ENCODE measurements around the gene ZNF646.
"Not testable (repeated sequence)": the region's sequence is repeated elsewhere in the genome, so short reads cannot be mapped to it uniquely, and the experiment has no call there.

Gene ZNF646

DNA sequence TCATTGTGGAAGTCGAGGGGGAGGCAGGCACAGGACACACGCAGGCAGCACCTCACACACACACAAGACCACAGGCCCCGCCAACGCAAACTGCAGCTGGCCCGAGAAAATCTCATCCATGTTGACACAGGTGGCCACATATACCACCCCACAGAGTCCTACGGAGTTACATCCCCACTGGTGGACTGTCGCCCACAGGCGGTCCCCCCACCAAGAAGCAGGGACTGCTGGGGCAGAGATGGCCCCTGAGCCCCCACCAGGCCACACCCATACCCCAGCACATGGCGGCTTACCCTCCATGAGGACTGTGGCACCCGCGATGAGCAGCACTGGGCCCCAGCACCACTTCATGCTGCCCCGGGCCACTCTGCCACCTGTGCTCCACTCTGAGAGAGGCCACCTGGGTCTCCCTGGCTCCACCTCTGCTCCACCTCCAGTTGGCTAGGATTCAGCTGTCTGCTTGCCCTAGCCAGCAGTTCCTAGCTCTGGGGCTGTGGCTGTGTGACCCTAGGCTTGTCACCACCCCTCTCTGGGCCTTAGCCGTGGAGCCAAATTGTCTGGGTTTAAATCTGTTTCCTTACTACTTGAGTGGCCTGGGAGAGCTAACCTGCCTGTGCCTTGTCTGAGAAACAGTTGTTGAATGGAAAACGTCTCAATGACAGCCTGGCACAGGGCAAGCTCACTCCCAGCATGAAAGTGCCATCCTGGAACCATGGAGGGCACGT lies 14.4 kb downstream of the ZNF646 start, which contains the start of gene PRSS53:
Gene PRSS53 (minus strand): TSS at position 485 of the 725 bp plus-strand sequence. CDS start 134 bp downstream, at position 351.
- H3K36me3 Mint-ChIP-seq = no peaks in the 10 kb centered on the region
- peaks cover 5% of the 10 kb centered on the region for H3K4me1 Mint-ChIP-seq
- H3K27me3 Mint-ChIP-seq = no peaks in the 10 kb centered on the region
- H3K4me3 Mint-ChIP-seq = no peak within 1 kb of the TSS
- H3K27ac Mint-ChIP-seq = no peak within 1 kb of the TSS
- H3K9me3 Mint-ChIP-seq = no peaks in the 10 kb centered on the region

DNA sequence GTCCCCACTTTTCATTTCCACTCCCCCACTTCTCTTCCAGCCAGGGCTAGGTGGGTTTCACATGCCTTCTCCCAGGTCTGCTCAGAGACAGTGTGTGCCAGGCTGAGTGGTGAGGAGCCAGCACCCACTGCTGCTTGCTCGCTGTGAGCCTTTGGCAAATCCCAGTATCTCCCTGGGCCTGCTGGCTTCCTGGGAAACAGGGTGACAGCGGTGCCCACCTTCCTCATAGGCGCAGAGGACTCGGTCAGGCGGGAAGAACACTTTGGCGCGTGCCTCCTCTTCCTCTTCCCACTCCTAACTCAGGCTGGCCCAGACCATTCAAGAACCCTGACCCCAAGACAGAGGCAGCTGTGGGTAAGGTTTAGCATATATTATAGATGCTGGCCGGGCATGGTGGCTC lies 15.0 kb downstream of the ZNF646 start:
- no peak overlapping the region for H3K4me3 Mint-ChIP-seq
- no peaks in the 10 kb centered on the region for H3K36me3 Mint-ChIP-seq
- H3K4me1 Mint-ChIP-seq = peaks cover 9% of the 10 kb centered on the region
- no peak overlapping the region for H3K27ac Mint-ChIP-seq
- H3K9me3 Mint-ChIP-seq = no peaks in the 10 kb centered on the region
- no peaks in the 10 kb centered on the region for H3K27me3 Mint-ChIP-seq

DNA sequence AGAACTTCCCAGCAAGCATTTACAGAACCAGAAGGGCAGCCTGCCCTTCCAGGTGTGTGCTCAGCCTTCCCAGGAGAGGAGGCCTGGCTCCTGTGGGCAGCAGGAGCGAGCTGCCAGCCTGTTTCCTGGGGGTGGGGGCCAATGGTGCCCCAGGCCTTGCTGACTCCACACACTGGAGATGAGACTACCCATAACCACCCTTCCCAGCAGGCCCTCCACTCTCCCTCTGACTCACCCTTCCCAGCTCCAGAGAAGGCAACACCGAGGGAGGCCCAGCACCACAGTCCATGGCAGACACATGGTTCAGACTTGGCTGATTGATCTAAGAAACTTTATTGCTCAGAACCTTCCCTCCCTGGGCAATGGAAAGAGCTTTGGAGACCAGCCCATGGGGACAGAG lies 16.3 kb downstream of the ZNF646 start:
- Mint-ChIP-seq H3K36me3 (no peaks in the 10 kb centered on the region), H3K4me1 (peaks cover 16% of the 10 kb centered on the region), H3K27ac (no peak overlapping the region), H3K9me3 (no peaks in the 10 kb centered on the region), H3K4me3 (no peak overlapping the region), H3K27me3 (no peaks in the 10 kb centered on the region)

GRCh38 chr16:31092330-31092729 lies 18.1 kb downstream of the ZNF646 start:
- Mint-ChIP-seq H3K4me1 (peaks cover 24% of the 10 kb centered on the region), H3K4me3 (peak overlapping the region; percentile 39), H3K27me3 (no peaks in the 10 kb centered on the region), H3K9me3 (no peaks in the 10 kb centered on the region), H3K27ac (no peak overlapping the region), H3K36me3 (no peaks in the 10 kb centered on the region)

- Mint-ChIP-seq H3K9me3 (no peaks in the 10 kb centered on the region), H3K27me3 (no peaks in the 10 kb centered on the region), H3K4me3 (peak overlapping the region; percentile 54), H3K4me1 (peaks cover 24% of the 10 kb centered on the region), H3K27ac (peak overlapping the region; percentile 41), H3K36me3 (no peaks in the 10 kb centered on the region)
These were observed 19.0 kb downstream of the ZNF646 start for GRCh38 chr16:31093132-31093703.

- peak overlapping the region; percentile 94 for H3K27ac Mint-ChIP-seq
- H3K4me1 Mint-ChIP-seq = peaks cover 24% of the 10 kb centered on the region
- no peaks in the 10 kb centered on the region for H3K9me3 Mint-ChIP-seq
- H3K27me3 Mint-ChIP-seq = no peaks in the 10 kb centered on the region
- no peaks in the 10 kb centered on the region for H3K36me3 Mint-ChIP-seq
- peak overlapping the region; percentile 99 for H3K4me3 Mint-ChIP-seq
These were observed 19.8 kb downstream of the ZNF646 start for GRCh38 chr16:31094088-31094423.

GRCh38 chr16:31094424-31095120 lies 20.4 kb downstream of the ZNF646 start, which contains the start of gene VKORC1:
Gene VKORC1, minus strand, starts transcription at chr16:31094797. Its CDS starts 68 bp downstream, at chr16:31094729.
- peak within 1 kb of the TSS; percentile 94 for H3K27ac Mint-ChIP-seq
- H3K9me3 Mint-ChIP-seq = no peaks in the 10 kb centered on the region
- H3K4me1 Mint-ChIP-seq = peaks cover 24% of the 10 kb centered on the region
- no peaks in the 10 kb centered on the region for H3K36me3 Mint-ChIP-seq
- H3K27me3 Mint-ChIP-seq = no peaks in the 10 kb centered on the region
- H3K4me3 Mint-ChIP-seq = peak within 1 kb of the TSS; percentile 99

GRCh38 chr16:31099860-31100638 lies 25.8 kb downstream of the ZNF646 start:
- no peak overlapping the region for H3K27ac Mint-ChIP-seq
- H3K4me3 Mint-ChIP-seq = no peak overlapping the region

DNA sequence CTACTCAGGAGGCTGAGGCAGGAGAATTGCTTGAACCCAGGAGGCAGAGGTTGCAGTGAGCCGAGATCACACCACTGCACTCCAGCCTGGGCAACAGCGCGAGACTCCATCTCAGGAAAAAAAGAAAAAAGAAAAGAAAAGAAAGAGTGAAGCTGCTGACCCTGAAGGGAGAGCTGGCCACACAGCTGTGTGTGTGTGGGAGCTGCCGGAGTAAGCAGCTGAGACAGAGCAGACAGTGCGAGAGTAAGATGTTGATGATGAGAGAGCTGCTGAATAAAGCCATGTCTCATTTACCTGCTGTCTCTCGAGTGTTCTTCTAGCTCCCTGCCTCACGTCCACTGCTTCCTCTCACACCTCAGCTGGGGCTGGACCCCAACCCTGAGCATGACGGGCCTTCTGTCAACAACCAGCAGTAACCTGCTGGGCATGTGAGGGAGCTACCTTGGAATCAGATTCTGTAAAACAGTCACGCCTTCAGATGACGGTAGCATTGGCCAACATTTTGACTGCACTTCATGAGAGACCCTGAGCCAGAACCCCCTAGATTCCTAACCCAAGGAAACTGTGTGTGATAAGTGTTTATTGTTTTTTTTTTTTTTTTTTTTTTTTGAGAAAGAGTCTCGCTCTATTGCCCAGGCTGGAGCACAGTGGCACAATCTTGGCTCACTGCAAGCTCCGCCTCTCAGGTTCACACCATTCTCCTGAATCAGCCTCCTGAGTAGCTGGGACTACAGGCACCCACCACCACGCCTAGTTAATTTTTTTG lies 26.8 kb downstream of the ZNF646 start:
- not testable (repeated sequence) for H3K36me3 Mint-ChIP-seq, H3K27ac Mint-ChIP-seq, H3K4me1 Mint-ChIP-seq

More at GRCh38 chr16:31099860-31100638, 25.8 kb downstream of the ZNF646 start:
- Mint-ChIP-seq H3K27me3 (no peaks in the 10 kb centered on the region), H3K9me3 (no peaks in the 10 kb centered on the region), H3K4me1 (peaks cover 12% of the 10 kb centered on the region), H3K36me3 (no peaks in the 10 kb centered on the region)

DNA sequence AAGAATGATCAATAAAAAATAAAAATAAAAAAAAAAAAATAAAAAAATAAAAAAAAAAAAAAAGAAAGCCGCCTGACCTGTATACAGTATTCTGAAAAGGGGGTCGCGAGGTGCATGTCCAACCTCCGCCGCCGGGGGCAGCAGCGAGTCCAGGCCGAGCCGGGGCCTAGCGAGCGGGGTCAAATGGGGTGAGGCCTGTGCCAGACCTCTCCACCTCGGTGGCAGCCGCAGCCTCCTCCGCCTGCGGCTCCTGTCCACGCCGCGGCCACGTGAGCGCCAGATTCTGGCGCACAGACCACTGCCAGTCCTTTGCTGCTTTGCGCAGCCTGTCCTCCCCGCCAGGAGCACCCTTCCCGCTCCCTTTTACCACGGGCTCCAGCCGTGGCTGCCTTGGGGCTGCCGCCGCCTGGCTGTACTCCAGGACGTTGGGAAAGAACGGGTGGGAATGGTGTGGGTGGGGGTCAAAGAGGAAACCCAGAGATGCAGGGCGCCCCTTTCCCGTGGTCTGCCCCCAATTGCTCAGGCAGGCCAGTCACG lies 31.5 kb downstream of the ZNF646 start:
- H3K27ac Mint-ChIP-seq = no peak overlapping the region
- no peaks in the 10 kb centered on the region for H3K36me3 Mint-ChIP-seq
- no peaks in the 10 kb centered on the region for H3K9me3 Mint-ChIP-seq
- peak overlapping the region; percentile 26 for H3K4me3 Mint-ChIP-seq
- peaks cover 19% of the 10 kb centered on the region for H3K4me1 Mint-ChIP-seq
- H3K27me3 Mint-ChIP-seq = no peaks in the 10 kb centered on the region

More for the DNA sequence above, 26.8 kb downstream of the ZNF646 start:
- H3K4me3 Mint-ChIP-seq, H3K9me3 Mint-ChIP-seq, H3K27me3 Mint-ChIP-seq: not testable (repeated sequence)

DNA sequence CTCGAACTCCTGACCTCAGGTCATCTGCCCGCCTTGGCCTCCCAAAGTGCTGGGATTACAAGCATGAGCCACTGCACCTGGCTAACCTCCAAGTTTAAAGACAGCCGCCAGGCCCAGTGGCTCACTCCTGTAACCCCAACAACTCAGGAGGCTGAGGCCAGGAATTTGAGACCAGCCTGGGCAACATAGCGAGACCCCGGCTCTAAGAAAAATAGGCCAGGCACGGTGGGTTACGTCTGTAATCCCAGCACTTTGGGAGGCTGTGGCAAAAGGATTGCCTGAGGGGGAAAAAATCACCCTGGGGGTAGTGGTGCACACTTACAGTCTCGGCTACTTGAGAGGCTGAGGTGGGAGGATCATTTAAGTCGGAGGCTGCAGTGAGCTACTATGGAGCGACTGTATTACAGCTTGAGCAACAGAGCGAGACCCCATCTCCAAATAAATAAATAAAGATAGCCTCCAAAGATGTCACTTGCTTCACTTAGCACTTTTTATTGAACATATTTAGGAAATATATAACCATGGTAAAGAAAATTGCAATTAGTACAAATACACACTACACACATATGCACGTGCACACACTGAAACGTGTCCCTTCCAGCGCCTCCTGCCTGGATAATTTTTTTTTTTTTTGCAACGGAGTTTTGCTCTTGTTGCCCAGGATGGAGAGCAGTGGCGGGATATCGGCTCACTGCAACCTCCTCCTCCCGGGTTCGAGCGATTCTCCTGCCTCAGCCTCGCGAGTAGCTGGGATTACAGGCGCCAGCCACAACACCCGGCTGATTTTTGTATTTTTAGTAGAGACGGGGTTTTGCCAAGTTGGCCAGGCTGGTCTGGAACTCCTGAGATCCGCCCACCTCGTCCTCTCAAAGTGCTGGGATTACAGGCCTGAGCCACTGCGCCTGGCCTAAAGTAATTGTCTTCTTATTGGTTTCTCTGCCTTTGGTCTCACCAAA lies 32.6 kb downstream of the ZNF646 start:
- no peak overlapping the region for H3K27ac Mint-ChIP-seq
- peak overlapping the region; percentile 90 for H3K4me3 Mint-ChIP-seq
- H3K9me3 Mint-ChIP-seq = no peaks in the 10 kb centered on the region
- no peaks in the 10 kb centered on the region for H3K27me3 Mint-ChIP-seq
- H3K4me1 Mint-ChIP-seq = peaks cover 19% of the 10 kb centered on the region
- no peaks in the 10 kb centered on the region for H3K36me3 Mint-ChIP-seq

DNA sequence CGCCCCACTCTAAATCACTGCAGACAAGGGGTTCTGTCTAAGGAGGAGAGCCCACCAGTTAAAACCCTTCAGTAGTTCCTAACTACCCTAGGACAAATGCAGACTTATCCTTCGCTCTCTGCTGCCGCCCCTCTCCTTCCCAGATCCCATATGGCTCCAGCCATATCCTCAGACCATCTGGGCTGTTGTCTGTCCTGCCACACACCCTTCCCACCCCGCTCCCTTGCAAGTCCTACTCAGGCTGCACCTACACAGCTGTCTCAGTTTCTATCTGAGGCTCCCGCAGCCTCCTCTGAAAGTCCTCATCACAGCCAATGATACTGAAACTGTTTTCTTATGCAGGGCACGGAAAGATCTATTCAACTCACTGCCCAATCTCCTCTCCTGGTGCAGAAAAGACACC lies 33.2 kb downstream of the ZNF646 start:
- Mint-ChIP-seq H3K4me1 (peaks cover 19% of the 10 kb centered on the region), H3K4me3 (peak overlapping the region; percentile 90)

GRCh38 chr16:31108035-31108793 lies 34.0 kb downstream of the ZNF646 start, which contains the start of gene BCKDK:
Gene BCKDK, plus strand, starts transcription at chr16:31108386. Its CDS starts 838 bp downstream, at chr16:31109224.
- Mint-ChIP-seq H3K9me3 (no peaks in the 10 kb centered on the region), H3K4me3 (peak within 1 kb of the TSS; percentile 90), H3K4me1 (peaks cover 19% of the 10 kb centered on the region), H3K36me3 (no peaks in the 10 kb centered on the region), H3K27ac (peak within 1 kb of the TSS; percentile 93), H3K27me3 (no peaks in the 10 kb centered on the region)

More for the DNA sequence above, 33.2 kb downstream of the ZNF646 start:
- no peaks in the 10 kb centered on the region for H3K27me3 Mint-ChIP-seq
- peak overlapping the region; percentile 93 for H3K27ac Mint-ChIP-seq
- H3K36me3 Mint-ChIP-seq = no peaks in the 10 kb centered on the region
- no peaks in the 10 kb centered on the region for H3K9me3 Mint-ChIP-seq

Data from activated naive CD4-positive, alpha-beta T cell treated with anti-CD3 and anti-CD28 coated beads, Interleukin-2, amount 50 U/mL, for 24 hours (primary cell).